HG03457 (cell line): Measurements from ENCODE around the gene CHST11.
A peak's percentile ranks its signal among the peaks of the same experiment; 100 is the strongest.

ENCODE experiments used
- ATAC-seq: cut with Tn5 transposase; IDR thresholded peaks from one replicate; pipeline ENCODE4 v1.9.1; 2021; ENCODE audit warnings: moderate number of reproducible peaks; ENCODE audit not compliant: unreplicated experiment

CHST11 gene

DNA sequence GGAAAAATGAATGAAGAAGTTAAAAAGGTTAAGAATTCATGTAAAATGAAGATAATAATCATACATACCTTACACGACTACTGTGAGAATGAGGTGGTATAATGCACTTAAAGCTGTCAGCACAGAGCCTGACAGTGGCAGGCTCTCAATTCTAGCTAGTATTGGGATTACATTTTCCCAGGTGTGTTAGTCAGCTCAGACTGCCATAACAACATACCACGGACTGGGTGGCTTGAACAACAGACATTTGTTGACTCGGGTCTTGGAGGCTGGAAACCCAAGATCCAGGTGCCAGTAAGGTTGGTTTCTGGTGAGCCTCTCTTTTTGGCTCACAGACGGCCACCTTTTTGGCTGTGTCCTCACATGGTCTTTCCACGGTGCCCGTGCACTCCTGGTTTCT is 167.8 kb downstream of the CHST11 start:
- no peak for ATAC-seq

DNA sequence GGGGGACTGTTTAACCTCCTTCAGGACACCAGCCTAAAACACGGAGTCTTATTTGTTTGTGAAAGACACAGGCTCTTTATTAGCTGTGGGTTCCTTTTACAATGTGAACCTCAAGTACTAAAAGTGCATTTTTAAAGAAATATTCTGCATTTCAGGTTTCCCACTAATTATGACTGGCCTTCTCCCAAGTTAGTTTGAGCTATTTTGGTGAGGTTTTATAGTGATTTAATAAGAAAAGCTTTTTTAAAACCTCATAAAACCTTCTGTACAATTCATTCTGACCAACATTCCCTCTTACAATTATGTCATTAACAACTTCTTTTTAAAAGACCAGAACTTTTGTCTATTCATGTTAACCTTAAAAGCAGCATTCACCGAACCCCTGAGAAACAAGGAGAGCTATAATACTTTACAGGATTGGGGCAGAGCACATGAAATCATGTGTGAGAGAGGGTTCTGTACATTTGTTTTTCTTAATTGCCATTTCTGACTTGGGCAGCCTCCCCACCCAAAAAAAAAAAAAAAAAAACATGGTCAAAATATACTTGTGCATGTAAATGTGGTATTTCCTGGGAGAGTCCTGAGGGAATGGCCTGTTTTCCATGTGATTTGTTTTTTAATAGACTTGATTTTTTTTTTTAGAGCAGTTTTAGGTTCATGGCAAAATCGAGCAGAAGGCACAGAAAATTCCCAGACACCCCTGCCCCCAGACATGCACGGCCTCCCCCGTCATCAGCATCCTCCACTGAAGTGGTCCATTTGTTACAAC is 169.5 kb downstream of the CHST11 start:
- no peak for ATAC-seq

DNA sequence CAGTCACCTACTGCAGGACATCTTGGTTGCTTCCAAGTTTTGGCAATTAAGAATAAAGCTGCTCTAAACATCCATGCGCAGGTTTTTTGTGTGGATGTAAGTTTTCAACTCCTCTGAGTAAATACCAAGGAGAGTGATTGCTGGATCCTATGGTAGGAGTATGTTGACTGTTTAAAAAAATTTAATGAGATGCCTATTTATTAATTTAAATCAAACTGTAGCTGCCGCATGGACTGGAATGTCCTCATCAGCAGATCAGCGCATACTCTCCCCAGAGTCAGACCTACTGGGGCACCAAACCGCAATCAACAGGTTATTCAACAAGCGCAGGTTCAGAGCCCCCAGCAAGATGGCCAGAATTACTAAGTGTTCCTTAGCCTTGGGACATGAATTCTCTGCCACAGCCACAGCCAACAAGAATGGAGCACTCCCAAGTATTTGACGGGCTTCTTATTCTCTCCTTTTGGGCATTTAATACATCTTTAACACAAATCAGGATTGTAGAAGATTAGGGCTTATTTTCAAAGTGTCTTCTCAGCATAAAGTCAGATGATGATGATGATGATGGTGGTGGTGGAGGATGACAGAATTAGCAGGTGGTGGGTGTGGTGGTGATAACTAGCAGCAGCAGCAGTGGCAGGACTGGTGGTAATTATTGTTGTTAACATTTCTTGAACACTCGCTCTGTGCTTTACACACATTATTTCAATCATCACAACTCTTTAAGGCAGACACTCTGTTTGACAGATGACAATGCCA is 170.7 kb downstream of the CHST11 start:
- no peak for ATAC-seq

DNA sequence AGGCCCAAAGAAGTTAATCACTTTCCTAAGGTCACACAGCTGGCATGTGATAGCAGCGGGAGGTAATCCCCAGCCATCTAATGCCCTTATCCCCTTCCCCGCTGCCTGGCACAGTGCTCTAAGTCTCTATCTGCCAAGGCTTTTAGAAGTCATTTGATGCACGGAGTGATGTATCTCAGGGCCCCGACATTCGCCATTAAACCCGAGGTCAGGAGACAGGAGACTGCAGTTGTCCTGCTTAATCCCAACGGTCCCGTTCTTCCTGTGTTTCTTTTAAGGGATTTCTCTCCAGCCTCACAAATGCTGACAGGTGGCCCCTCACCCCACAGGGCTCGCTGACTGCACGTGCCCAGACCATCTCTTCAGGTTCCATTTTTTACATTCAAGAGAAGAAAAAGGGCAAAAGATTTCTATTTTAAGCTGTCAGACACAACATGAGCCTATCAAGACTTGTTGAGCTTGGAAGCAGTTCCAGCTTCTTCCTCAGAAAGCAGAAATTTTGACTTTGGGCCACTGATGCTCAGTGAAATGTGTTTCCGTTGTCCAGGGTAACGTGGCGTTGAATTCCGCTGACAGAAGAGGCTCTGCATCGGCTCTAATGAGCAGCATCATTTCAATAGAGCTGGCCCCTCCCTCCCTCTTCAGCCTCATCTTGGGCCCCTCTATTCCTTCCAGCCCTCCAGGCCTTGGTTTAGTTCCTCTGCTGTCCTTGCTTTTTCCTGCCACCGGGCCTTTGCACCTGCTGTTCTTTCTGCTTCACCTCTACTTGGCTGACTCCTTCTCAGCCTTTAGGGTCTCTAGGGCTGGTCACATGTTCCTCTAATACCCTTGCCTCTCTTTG is 171.5 kb downstream of the CHST11 start:
- ATAC-seq, result no peak

DNA sequence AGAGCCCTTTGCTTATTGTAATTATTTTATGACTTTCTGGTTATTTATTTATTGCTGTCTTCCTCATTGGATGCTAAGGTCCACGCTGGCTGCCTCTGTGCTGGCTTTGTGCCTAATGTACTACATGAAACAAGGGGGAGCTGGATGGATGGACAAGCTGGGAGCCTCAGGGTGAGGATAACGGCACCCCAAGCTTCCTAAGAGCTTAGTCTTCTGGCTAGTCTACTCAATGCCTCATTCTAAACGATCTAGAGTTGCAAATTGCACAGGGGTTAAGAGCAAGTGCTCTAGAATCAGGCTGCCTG is 172.0 kb downstream of the CHST11 start:
- no peak for ATAC-seq

DNA sequence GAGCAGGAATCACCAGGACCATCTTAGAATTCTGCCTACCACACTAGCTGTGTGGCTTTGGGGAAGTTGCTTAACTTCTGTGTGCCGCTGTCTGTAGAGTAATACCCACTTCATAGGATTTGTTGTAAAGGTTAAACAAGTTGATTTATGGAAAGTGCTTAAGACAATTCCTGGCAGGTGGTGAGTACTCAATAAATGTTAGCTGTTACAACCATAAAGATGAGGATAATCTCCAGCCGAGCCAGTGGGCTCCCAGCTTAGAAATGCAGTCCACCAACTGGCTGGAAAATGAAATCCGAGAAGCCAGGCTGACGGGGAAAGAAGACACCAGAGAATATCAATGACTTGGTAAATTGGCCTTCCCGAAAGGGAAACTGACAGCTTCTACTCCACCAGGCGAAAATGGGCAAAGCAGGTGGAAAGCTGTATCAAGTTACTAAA is 173.5 kb downstream of the CHST11 start:
- ATAC-seq, result no peak

DNA sequence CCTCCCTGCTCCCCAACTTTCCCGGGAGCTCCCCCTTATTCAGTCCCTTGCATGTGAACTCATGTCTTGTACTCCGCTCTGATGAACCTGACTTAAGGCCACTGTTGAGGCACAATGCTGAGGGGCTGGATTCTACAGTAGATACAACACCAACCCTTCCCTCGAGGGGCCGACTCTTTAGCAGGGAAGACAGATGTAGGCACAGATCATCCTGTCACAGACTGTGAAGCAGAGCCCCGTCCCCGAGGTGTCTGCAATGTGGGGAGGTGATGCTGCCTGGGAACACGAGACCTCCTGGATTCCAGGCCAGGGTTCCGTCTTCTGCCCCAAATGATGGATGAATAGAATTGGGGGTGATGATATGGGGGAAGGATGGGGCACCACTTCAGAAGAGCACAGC is 175.1 kb downstream of the CHST11 start:
- ATAC-seq, result no peak

DNA sequence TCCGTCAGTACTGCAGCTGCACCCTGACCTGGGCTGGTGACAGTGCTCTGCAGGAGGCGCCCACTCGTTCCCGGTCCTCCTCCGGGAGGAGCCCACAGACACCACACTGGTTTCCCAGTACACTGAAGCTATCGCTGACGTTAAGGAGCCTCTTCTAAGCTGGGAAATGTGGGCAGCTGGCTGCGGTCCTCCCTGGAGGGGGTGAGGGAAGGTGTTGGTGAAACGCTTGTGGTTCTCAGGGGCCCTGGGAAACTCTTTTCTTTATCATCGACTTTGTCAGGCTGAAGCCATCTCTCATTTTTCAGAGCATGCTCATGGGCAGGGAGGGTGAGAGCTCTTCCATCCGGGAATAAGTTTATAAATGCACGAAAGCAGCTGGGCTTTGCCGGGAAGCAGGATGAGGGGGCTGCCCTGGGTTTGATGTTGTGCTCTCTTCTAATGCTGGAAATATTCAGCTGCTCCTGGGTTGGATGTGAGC is 176.0 kb downstream of the CHST11 start:
- no peak for ATAC-seq

DNA sequence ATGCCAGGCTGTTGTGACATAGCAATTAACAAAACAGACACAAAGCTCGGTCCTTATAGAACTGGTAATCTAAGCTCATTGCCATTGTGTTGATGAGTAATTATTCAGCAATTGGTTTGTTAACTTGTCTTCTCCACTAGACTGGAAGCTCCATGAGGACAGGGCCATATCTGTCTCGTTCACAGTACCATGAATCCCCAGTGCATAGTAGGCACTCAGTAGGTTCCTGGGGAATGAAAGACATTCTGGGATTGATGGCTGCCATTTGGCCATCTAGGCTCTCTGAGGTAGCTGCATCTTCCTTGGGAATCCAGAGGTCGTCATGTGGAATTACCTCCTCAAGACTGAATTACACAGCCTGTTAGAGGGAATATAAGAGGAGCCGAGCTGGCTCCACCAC is 177.3 kb downstream of the CHST11 start:
- ATAC-seq, result no peak

DNA sequence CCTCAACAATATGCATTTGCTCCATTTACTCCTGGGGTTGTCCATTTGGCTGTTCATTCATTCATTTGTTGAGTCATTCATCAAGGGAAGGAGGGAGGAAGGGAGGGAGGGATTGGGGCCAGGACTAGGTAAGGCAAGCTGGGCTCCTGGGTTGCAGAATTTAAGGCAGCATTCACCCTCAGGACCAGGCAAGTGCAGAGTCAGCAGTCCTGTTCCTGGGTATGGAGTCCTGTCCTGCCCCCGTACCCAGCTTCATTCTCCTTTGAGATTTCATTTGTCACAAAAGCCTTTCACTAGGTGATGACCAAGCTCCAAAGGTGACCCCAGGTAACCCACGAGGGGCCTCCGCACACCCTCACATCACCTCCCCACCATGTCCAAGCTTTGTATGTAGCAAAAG is 178.1 kb downstream of the CHST11 start:
- ATAC-seq, result no peak

DNA sequence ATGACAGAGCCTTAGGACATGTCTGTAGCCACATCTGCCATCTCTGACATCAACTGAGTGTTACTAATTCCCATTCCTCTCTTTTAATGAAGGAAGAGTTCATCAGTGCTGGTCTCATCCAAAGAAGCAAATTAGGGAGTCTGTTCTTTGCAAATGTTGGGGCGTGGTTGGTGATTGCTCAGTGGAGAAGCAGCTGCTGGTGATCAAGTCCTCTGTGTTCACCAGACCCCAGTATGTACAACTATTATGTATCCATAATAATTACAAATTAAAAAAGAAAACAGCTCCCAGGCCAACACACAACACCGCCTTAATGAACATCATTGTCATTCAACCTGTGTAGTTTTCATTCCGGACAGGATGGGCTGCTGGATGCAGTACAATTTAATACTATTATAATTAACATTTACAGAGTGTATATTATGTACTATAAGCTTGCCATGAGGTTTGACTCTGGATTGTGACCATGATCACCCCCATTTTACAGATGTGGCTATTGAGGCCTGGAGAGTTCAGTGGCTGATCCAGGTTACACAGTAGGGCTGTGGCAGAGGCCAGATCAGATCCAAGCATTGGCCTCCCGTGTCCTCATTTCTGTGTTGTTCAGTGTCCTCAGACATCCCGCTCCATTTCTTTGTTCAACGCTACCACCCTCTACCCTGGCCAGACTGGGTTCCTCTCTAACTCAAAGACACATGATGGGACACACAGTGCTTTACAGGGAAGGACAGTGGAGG is 179.0 kb downstream of the CHST11 start:
- ATAC-seq, result no peak

DNA sequence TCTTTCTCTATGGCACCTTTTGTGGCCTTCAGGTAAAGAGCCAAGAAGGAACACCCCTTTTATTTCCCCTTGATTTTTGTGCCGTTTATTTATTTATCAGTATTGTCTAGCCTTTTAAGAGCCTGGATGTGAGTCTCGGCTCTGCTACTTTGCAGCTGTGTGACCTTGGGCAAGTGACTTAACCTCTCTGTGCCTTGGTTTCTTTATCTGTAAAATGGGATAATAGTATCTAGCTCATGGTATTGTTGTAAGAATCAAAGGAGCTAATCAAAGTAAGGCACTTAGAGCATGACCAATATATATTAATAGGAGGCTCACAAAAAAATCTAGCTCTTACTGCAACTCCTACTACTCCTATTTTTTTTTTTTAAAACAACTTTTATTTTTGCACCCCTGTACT is 179.7 kb downstream of the CHST11 start:
- ATAC-seq, result no peak

DNA sequence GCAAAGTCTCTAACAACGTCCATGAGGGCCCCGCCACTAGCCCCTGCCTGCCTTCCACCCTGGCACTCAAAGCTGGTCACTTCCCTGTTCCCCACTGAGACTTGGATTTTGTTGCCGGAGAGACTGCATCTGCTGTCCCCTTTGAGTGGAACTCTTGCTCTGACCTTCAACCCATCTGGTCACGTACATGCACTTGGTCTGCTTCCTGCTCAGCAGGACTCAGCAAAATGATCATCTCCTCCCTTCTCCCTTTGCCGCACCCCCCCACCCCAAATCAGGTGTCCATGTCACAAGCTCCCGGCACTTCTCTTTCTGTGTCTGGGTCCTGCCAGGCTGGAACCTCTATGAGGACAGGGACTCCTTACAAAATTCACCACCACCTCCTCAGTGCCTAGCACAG is 180.9 kb downstream of the CHST11 start:
- no peak for ATAC-seq

DNA sequence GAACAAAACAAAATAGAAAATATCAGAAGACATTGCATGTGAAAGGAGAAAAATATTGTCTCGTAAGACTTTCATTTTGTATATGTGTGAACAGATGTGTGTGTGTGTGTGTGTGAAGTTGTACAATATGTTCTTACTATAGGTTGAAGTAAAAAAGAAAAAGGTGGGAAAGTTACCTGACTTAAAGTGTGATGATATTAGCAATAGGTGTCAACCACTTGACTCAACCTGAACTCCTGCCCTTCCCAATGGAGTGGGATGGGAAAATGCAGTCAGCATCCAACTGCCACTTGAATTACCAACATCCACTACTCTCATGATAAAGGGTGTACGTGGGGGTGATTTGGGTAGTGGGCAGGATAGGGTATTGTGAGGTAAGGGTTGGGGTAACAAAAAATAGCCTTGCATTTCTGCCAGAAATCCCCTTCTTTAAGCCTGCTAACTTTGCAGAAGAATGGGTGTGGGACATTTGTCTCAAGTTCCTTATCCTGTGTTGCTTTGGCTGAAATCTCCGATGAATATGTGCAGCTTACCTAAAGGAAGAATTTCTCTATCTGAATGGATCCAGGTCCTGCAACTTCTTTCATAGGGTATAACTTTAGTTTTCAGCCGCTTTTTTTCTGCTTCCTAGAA is 181.6 kb downstream of the CHST11 start:
- no peak for ATAC-seq

DNA sequence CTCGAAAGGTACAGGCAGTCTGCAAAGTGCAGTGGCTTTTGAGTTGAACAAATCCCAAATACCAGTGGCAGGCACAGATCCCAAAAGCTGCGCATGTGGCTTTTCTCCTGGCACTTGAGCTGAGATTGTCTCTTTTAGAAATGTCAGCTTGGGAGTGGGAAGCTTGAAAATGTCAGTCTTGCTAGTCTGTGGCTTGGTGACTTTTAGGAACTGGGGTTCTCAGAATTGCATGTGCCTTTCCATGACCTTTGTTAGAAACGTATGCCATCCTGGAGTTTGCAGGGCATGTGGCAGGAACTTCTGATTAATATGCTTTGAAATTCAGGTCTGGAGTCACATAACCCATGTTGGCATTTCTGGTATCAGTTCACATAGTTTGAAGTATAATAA is 182.1 kb downstream of the CHST11 start:
- ATAC-seq, result no peak

DNA sequence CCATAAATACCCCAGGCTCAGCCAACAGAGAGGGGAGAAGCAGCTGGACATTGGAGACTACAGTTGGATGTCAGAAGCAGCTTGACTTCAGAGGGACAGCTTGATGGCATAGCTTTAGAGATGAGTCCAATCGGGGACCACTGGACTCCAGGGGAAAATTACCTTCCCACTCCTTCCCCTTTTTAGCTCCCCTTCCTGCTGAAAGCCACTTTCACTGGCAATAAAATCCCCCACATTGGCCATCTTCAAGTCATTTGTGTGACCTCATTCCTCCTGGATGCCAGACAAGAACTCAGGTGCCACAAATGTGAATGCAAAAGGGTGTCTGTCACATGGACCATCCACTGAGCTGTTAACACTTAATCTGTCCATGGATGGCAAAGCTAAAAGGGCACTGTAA is 184.2 kb downstream of the CHST11 start:
- no peak for ATAC-seq

DNA sequence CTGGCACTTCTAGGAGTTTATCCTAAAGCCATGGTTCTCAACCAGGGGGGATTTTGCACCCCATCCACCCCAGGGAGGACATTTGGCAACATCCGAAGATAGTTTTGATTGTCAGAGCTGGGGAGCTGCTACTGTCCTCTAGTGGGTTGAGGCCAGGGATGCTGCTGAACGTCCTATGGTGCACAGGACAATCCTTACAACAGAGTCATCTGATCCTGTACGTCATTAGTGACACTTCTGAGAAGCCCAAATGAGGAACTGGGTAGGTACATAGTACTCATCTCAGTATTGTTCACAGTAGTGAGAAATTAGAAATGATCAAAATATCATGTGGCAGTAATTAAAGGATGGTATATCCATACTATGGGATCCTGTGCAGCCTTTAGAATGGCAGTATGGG is 185.1 kb downstream of the CHST11 start:
- peak; percentile 87 for ATAC-seq

DNA sequence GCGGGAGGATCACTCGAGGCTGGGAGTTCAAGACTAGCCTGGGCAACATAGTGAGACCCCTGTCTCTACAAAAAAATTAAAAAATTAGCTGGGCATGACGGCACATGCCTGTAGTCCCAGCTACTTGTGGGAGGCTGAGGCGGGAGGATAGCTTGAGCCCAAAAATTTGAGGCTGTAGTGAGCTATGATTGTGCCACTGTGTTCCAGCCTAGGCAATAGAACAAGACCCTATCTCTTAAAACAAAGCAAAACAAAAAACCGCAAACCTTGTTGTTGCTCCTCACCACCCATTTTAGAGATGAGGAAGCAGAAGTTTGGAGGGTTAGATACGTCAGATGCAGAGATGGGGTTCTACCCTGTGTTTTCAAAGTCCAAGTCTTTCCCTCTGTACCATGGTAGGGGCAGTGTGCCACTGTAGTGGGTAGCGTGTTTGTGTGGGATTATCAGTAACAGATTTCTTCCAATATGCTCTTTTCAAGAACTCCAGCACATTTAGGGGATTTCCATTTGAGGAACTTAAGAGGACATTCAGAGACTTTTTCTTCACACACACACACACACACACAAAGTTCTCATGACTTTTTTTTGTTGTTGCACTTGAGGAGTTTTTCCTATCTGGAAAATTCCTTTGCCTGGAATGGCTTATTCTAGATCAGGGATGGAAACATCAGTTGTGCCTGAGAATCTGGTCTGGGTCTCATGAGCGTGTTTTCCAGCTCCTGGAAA is 186.5 kb downstream of the CHST11 start:
- no peak for ATAC-seq

DNA sequence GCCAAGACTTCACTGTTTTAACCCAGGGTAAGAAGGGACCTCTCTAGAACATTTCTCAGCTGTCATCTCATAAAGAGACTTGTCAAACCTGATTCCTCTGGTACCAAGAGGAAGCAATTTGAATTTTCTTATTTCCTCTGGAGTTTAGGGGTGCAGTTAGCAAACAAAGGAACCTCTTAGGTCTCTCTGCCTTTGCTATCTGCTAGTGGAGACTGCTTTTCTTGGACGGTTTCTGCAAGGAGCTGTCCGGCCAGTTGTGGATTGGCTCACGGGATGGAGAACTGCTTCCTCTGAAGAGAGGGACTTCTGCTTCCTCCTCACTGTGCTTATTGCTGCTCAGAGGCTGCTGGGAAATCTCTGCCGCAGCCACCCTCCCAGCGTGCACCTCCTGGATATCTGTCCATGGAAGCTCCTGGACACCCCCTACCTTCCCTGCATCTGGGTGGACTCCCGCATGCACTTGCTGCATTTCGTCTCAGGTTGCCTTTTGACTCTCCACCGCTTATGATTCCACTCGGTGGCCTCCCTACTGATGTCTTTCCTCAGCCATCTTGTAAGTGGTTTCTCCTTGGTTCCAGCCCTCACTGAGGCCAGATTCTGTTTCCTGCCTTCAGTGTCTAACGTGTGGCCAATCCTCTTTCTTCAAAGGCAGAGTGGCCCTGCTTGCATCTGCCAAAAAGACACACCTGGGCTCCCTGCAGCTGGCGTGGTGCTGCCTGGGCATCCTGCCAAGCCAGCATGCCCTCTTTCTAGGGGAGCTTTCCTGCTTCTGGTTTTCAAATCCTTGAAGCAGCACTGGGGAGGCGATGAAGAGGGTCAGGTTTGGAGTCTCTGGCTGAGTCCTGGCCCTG is 187.3 kb downstream of the CHST11 start:
- no peak for ATAC-seq
